ENCODE data around the gene HAGH. TPM values are rescaled to one million over a fixed set of nuclear protein-coding genes. Genes with fewer than 3 reads are reported as not detected.
A peak's percentile ranks its signal among the peaks of the same experiment; 100 is the strongest.

The HAGH gene
- total and polyA plus RNA-seq, 4 donors: 50.2 to 79.0 (median 55.6) TPM

DNA sequence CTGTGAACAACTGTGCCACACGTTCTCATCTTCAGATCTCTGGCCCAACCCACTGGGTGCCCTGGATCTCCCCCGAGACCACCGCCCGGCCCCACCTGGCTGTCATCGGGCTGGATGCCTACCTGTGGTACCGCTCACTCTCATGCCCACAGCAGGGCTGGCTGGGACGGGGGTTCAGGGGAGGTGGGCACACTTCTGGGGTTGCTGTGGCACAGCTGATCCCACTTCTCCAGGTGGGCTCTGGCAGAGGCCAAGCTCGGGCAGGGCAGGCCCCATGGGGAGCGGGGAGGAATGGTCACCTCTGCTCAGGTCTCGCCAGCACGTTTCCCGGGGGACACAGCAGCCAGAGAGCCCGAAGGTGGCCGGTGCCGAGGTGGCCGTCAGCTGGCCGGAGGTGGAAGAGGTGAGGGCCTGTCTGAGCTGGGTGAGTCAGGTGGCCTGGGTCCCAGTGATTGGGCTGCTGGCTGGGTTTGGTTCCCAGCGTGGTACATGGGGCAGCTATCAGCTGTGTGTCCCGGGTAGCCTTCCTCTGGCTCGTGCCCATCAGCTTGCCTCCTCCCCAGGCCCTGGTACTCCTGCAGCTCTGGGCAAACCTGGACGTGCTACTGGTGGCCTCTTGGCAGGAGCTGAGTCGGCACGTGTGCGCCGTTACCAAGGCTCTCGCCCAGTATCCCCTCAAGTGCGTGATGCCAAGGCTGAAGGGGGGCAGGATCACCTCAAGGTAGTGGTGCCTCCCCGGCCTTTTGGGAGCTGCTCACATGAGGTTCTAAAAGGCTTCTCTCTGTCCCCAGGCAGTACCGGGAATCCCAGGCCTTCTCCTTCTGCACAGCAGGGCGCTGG lies 51.4 kb downstream of the HAGH start:
- no peaks in the 10 kb centered on the region for H3K9me3 ChIP-seq (ENCODE audit: control insufficient read depth, low read length)
- H3K27ac ChIP-seq (ENCODE audit: low read depth in 1 of 2, low read length in 2 of 2): no peak overlapping the region
- ATAC-seq (ENCODE audit: low FRiP score) (no peak), DNase-seq (no peak)
- no peak overlapping the region for H3K4me3 ChIP-seq (ENCODE audit: low read length in 2 of 2)
- WGBS, 2 donors: 86% methylated on average over 30 of the region's 30 CpGs
- no peaks in the 10 kb centered on the region for H3K27me3 ChIP-seq (ENCODE audit: control insufficient read depth in 1 of 2, insufficient read depth in 2 of 2, low read length in 1 of 2)
- no peaks in the 10 kb centered on the region for H3K4me1 ChIP-seq (ENCODE audit: control insufficient read depth in 1 of 2, insufficient read depth in 2 of 2, low read length in 2 of 2)
- intact Hi-C loops (cut with DNase I): no loop called here
- peaks cover 0 to 7% of the 10 kb centered on the region in 2 donors for H3K36me3 ChIP-seq (ENCODE audit: control insufficient read depth in 1 of 2, insufficient read depth in 2 of 2, low read length in 1 of 2)

DNA sequence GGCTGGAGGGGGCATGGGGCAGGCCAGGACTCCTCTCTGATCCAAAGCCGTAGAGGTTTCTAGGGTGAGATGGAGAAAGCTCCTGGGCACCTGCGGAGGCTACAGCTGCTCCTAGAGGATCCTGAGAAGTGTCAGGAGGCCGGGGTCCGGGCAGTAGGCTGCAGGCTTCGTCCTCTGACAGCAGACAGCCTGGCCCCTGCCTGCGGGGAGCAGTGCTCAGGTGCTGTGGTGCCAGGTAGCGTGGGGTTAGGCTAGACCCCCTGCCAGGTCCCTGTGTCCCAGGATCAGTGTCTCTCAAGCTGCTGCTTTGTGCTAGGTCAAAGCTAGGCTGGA lies 52.2 kb downstream of the HAGH start:
- H3K27ac ChIP-seq (ENCODE audit: low read depth in 1 of 2, low read length in 2 of 2): no peak overlapping the region
- WGBS, 2 donors: 85 to 86% methylated on average over 7 of the region's 7 CpGs
- ATAC-seq (ENCODE audit: low FRiP score) (no peak), DNase-seq (no peak)
- no peaks in the 10 kb centered on the region for H3K9me3 ChIP-seq (ENCODE audit: control insufficient read depth, low read length)
- no peaks in the 10 kb centered on the region for H3K27me3 ChIP-seq (ENCODE audit: control insufficient read depth in 1 of 2, insufficient read depth in 2 of 2, low read length in 1 of 2)
- intact Hi-C loops (cut with DNase I): loop anchor here in 1 of 2 donors (5.0 kb wide), 1 partner anchor 67 kb away; the partner anchor contains the start of gene MAPK8IP3
- no peaks in the 10 kb centered on the region for H3K4me1 ChIP-seq (ENCODE audit: control insufficient read depth in 1 of 2, insufficient read depth in 2 of 2, low read length in 2 of 2)
- peaks cover 0 to 7% of the 10 kb centered on the region in 2 donors for H3K36me3 ChIP-seq (ENCODE audit: control insufficient read depth in 1 of 2, insufficient read depth in 2 of 2, low read length in 1 of 2)
- H3K4me3 ChIP-seq (ENCODE audit: low read length in 2 of 2): no peak overlapping the region

DNA sequence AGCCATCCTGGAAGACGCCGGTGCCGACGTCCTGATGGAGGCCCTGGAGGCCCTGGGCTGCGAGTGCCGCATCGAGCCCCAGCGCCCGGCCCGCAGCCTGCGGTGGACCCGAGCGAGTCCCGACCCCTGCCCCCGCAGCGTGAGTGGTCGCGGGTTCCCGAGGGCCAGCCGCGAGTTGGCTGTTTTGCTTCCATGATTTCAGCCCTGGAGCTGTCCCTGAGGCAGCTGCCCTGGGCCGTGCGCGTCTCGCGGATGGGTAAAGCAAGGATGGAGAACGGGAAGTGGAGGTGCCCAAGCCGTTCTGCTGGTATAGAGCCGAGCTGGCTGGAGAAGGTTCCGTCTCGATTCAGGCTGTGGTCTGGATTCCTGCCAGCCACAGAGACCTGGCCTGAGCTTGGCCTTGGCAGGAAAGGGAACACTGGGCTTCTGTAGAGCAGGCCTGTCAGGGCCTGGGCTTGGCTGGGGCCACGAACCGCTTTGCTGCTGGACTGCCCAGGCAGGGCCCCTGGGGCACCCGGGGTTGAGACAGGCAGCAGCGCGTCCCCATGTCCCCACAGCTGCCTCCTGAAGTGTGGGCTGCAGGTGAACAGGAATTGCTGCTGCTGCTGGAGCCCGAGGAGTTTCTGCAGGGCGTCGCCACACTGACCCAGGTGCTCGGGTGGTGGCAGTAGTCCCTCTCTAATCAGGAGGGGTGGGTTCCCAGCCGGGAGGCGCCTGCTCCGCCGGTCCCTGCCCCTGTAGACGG lies 52.8 kb downstream of the HAGH start:
- intact Hi-C loops (cut with DNase I): loop anchor here in 1 of 2 donors (5.0 kb wide), 1 partner anchor 67 kb away; the partner anchor contains the start of gene MAPK8IP3
- peak overlapping the region; percentile 78 to 86 for H3K4me3 ChIP-seq (ENCODE audit: low read length in 2 of 2)
- peak overlapping the region in 1 of 2 donors; percentile 25 for H3K27ac ChIP-seq (ENCODE audit: low read depth in 1 of 2, low read length in 2 of 2)
- no peaks in the 10 kb centered on the region for H3K4me1 ChIP-seq (ENCODE audit: control insufficient read depth in 1 of 2, insufficient read depth in 2 of 2, low read length in 2 of 2)
- no peak for ATAC-seq (ENCODE audit: low FRiP score)
- no peaks in the 10 kb centered on the region for H3K9me3 ChIP-seq (ENCODE audit: control insufficient read depth, low read length)
- 15% methylated on average over 45 of the region's 45 CpGs for WGBS, 2 donors
- DNase-seq: no peak
- peaks cover 0 to 7% of the 10 kb centered on the region in 2 donors for H3K36me3 ChIP-seq (ENCODE audit: control insufficient read depth in 1 of 2, insufficient read depth in 2 of 2, low read length in 1 of 2)
- H3K27me3 ChIP-seq (ENCODE audit: control insufficient read depth in 1 of 2, insufficient read depth in 2 of 2, low read length in 1 of 2): no peaks in the 10 kb centered on the region

DNA sequence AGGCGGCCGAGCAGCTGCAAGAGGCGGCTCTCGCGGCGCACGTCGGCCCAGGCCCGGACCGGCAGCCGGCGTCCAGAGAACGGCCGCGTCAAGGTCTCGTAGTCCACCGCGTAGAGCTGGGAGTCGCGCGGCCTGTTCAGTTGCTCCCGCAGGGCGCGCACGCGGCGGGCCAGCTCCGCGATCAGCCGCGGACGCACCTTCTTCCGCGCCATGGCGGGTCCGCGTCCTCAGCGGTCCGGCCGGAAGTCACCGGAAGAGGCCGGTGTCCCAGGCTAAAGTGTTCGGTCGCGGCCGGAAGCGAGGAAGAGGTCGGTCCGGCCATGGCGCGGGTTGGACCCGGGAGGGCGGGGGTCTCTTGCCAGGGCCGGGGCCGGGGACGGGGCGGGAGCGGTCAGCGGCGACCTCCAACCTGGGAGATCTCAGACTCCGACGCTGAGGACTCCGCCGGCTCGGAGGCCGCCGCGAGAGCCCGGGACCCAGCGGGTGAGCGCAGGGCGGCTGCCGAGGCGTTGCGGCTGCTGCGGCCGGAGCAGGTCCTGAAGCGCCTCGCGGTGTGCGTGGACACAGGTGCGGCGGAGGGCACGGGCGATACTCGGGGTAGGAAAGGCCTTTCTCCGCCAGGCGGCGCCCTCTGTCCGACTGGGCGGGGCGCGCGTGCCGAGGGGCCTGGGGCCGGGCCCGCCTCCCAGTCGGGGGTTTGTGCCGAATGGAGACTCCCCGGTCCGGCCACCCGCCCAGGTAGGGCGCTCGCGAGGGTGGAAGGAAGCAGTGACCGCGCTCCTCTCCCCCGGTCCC lies 53.5 kb downstream of the HAGH start, which contains the start of gene MRPS34:
MRPS34 (minus strand) TSS at position 227 of the 795 bp plus-strand sequence; CDS start at position 212, 15 bp downstream.
- no peaks in the 10 kb centered on the region for H3K27me3 ChIP-seq (ENCODE audit: control insufficient read depth in 1 of 2, insufficient read depth in 2 of 2, low read length in 1 of 2)
- peak; percentile 78 for ATAC-seq (ENCODE audit: low FRiP score)
- H3K27ac ChIP-seq (ENCODE audit: low read depth in 1 of 2, low read length in 2 of 2): peak within 1 kb of the TSS in 1 of 2 donors; percentile 55
- 1% methylated on average over 77 to 108 of the region's 108 CpGs for WGBS, 2 donors
- H3K4me3 ChIP-seq (ENCODE audit: low read length in 2 of 2): peak within 1 kb of the TSS; percentile 80 to 86
- H3K4me1 ChIP-seq (ENCODE audit: control insufficient read depth in 1 of 2, insufficient read depth in 2 of 2, low read length in 2 of 2): no peaks in the 10 kb centered on the region
- H3K36me3 ChIP-seq (ENCODE audit: control insufficient read depth in 1 of 2, insufficient read depth in 2 of 2, low read length in 1 of 2): peaks cover 0 to 7% of the 10 kb centered on the region in 2 donors
- no peaks in the 10 kb centered on the region for H3K9me3 ChIP-seq (ENCODE audit: control insufficient read depth, low read length)
- DNase-seq: peak; percentile 89 to 94
- intact Hi-C loops (cut with DNase I): loop anchor here in 1 of 2 donors (5.0 kb wide), 1 partner anchor 66 kb away; the partner anchor contains the start of gene MAPK8IP3

GRCh38 chr16:1772362-1772907 lies 54.2 kb downstream of the HAGH start, which contains the start of gene EME2:
TSS of gene EME2 (plus strand) at chr16:1772810. CDS start at chr16:1773228, 418 bp downstream.
- Histone ChIP-seq H3K36me3 (ENCODE audit: control insufficient read depth in 1 of 2, insufficient read depth in 2 of 2, low read length in 1 of 2) (peaks cover 0 to 7% of the 10 kb centered on the region in 2 donors), H3K27ac (ENCODE audit: low read depth in 1 of 2, low read length in 2 of 2) (peak within 1 kb of the TSS in 1 of 2 donors; percentile 55), H3K4me3 (ENCODE audit: low read length in 2 of 2) (peak within 1 kb of the TSS; percentile 80 to 86), H3K9me3 (ENCODE audit: control insufficient read depth, low read length) (no peaks in the 10 kb centered on the region), H3K4me1 (ENCODE audit: control insufficient read depth in 1 of 2, insufficient read depth in 2 of 2, low read length in 2 of 2) (no peaks in the 10 kb centered on the region), H3K27me3 (ENCODE audit: control insufficient read depth in 1 of 2, insufficient read depth in 2 of 2, low read length in 1 of 2) (no peaks in the 10 kb centered on the region)
- 0% methylated on average over 46 to 53 of the region's 53 CpGs for WGBS, 2 donors
- intact Hi-C loops (cut with DNase I): loop anchor here in 1 of 2 donors (5.0 kb wide), 1 partner anchor 65 kb away; the partner anchor contains the start of gene MAPK8IP3
- no peak for ATAC-seq (ENCODE audit: low FRiP score)
- no peak for DNase-seq

DNA sequence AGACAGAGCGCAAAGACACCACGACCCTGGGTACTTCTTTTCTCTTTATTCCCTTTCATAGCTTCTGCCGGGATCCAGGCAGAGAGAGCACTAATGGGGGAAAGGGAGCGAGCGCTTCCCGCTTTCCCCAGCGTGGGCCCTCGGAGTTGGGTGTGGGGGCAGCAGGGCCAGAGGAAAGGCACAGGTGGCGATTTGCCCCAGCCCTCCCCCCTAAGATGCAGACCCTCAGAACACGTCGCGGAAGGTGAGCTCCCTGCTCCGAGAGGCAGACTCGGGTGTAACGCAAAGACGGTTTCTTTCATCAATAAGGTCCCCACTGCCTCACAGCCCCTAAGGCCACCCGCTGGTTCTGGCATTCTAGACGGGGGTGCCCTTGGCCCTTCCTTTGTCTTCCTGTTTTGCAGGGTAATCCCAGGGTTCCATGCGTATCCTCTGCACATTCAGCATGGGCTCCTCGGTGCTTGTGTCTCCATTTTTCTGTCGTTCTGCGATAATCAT lies 54.7 kb downstream of the HAGH start:
- Histone ChIP-seq H3K4me1 (ENCODE audit: control insufficient read depth in 1 of 2, insufficient read depth in 2 of 2, low read length in 2 of 2) (no peaks in the 10 kb centered on the region), H3K36me3 (ENCODE audit: control insufficient read depth in 1 of 2, insufficient read depth in 2 of 2, low read length in 1 of 2) (peaks cover 0 to 3% of the 10 kb centered on the region in 2 donors), H3K27me3 (ENCODE audit: control insufficient read depth in 1 of 2, insufficient read depth in 2 of 2, low read length in 1 of 2) (no peaks in the 10 kb centered on the region), H3K9me3 (ENCODE audit: control insufficient read depth, low read length) (no peaks in the 10 kb centered on the region), H3K27ac (ENCODE audit: low read depth in 1 of 2, low read length in 2 of 2) (peak overlapping the region in 1 of 2 donors; percentile 14), H3K4me3 (ENCODE audit: low read length in 2 of 2) (peak overlapping the region; percentile 80 to 86)
- ATAC-seq (ENCODE audit: low FRiP score): no peak
- intact Hi-C loops (cut with DNase I): loop anchor here in 1 of 2 donors (5.0 kb wide), 1 partner anchor 65 kb away; the partner anchor contains the start of gene MAPK8IP3
- WGBS, 2 donors: 3 to 5% methylated on average over 21 to 22 of the region's 22 CpGs
- DNase-seq: no peak

GRCh38 chr16:1771188-1771863 lies 55.3 kb downstream of the HAGH start, which contains the start of gene NME3:
TSS of gene NME3 (minus strand) at chr16:1771543. CDS start at chr16:1771534, 9 bp downstream.
- Histone ChIP-seq H3K4me1 (ENCODE audit: control insufficient read depth in 1 of 2, insufficient read depth in 2 of 2, low read length in 2 of 2) (no peaks in the 10 kb centered on the region), H3K4me3 (ENCODE audit: low read length in 2 of 2) (peak within 1 kb of the TSS; percentile 80 to 86), H3K36me3 (ENCODE audit: control insufficient read depth in 1 of 2, insufficient read depth in 2 of 2, low read length in 1 of 2) (no peaks in the 10 kb centered on the region), H3K27me3 (ENCODE audit: control insufficient read depth in 1 of 2, insufficient read depth in 2 of 2, low read length in 1 of 2) (no peaks in the 10 kb centered on the region), H3K9me3 (ENCODE audit: control insufficient read depth, low read length) (no peaks in the 10 kb centered on the region), H3K27ac (ENCODE audit: low read depth in 1 of 2, low read length in 2 of 2) (peak within 1 kb of the TSS in 1 of 2 donors; percentile 45)
- peak; percentile 89 to 94 for DNase-seq
- intact Hi-C loops (cut with DNase I): loop anchor here in 1 of 2 donors (5.0 kb wide), 1 partner anchor 64 kb away; the partner anchor contains the start of gene MAPK8IP3
- peak; percentile 66 for ATAC-seq (ENCODE audit: low FRiP score)
- 1% methylated on average over 49 to 79 of the region's 79 CpGs for WGBS, 2 donors

Measured in aorta (tissue), 5 donors.